ENCODE results near the gene COPS4.
"Not testable (repeated sequence)": the region's sequence is repeated elsewhere in the genome, so short reads cannot be mapped to it uniquely, and the experiment has no call there.

The COPS4 gene

DNA sequence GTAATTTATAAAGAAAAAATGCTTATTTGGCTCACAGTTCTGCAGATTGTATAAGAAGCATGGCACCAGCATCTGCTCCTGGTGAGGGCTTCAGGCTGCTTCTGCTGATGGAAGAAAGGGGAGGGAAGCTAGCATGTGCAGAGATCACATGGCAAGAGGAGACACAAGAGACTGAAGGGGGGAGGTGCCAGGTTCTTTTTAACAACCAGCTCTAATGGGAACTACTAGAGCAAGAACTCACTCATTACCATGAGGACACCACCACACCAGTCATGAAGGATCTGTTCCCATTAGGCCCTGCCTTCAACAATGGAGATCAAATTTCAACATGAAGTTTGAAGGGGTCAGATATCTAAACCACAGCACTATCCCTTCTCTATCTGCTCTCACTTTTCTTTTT, 9.4 kb upstream of the COPS4 start:
- Histone ChIP-seq H3K27me3 (ENCODE audit: control insufficient read depth in 1 of 2, insufficient read depth in 2 of 2, low read length in 2 of 2) (no peaks in the 10 kb centered on the region), H3K36me3 (ENCODE audit: insufficient read depth, low read length) (no peaks in the 10 kb centered on the region), H3K4me1 (ENCODE audit: insufficient read depth, low read length) (no peaks in the 10 kb centered on the region), H3K27ac (ENCODE audit: low read depth, low read length) (no peak overlapping the region), H3K9me3 (ENCODE audit: low read length) (no peaks in the 10 kb centered on the region), H3K9ac (ENCODE audit: low read length) (no peak overlapping the region), H3K4me3 (ENCODE audit: low read depth in 1 of 2, low read length in 2 of 2) (no peak overlapping the region)

DNA sequence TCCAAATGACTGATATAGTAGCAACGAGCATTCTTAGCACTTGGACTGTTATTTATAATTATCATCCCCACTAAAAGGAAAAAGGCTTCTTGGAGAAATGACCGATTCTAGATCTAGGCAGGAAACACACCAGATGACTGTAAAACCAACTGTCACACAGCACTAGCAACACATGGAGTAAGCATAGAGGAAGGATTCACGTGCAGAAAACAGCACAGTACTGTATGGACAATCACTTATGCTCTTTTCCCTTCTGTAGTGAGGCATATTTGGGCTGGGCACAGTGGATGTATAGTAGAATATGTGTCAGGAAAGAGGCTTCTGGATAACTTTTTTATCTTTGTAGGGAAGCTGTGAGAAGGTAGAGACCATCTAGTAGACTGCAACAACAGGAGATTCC, 6.0 kb upstream of the COPS4 start:
- no peak overlapping the region for H3K4me3 ChIP-seq (ENCODE audit: low read depth in 1 of 2, low read length in 2 of 2)
- H3K9me3 ChIP-seq (ENCODE audit: low read length): no peaks in the 10 kb centered on the region
- no peak overlapping the region for H3K27ac ChIP-seq (ENCODE audit: low read depth, low read length)
- H3K36me3 ChIP-seq (ENCODE audit: insufficient read depth, low read length): no peaks in the 10 kb centered on the region
- H3K27me3 ChIP-seq (ENCODE audit: control insufficient read depth in 1 of 2, insufficient read depth in 2 of 2, low read length in 2 of 2): no peaks in the 10 kb centered on the region
- H3K9ac ChIP-seq (ENCODE audit: low read length): no peak overlapping the region
- H3K4me1 ChIP-seq (ENCODE audit: insufficient read depth, low read length): no peaks in the 10 kb centered on the region

DNA sequence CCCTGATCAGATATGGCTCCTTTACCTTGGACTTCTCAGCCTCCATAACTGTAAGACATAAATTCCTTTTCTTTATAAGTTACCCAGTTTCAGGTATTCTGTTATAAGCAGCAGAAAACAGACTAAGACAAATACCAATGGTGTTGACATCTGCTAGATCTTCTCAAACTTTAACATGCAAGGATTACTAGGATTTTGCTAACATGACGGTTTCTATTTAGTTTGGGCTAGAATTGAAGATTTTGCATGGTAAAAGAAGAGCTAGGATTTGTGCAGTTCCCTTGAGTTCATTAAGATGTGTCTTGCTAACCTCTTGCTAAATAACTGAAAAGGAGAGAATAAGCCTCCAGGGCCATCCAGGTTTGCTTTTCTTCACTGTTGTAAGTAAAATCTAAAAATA, 5.3 kb upstream of the COPS4 start:
- H3K9ac ChIP-seq (ENCODE audit: low read length): no peak overlapping the region
- H3K27ac ChIP-seq (ENCODE audit: low read depth, low read length): no peak overlapping the region
- H3K4me1 ChIP-seq (ENCODE audit: insufficient read depth, low read length): no peaks in the 10 kb centered on the region
- H3K27me3 ChIP-seq (ENCODE audit: control insufficient read depth in 1 of 2, insufficient read depth in 2 of 2, low read length in 2 of 2): no peaks in the 10 kb centered on the region
- H3K4me3 ChIP-seq (ENCODE audit: low read depth in 1 of 2, low read length in 2 of 2): no peak overlapping the region
- H3K36me3 ChIP-seq (ENCODE audit: insufficient read depth, low read length): no peaks in the 10 kb centered on the region
- no peaks in the 10 kb centered on the region for H3K9me3 ChIP-seq (ENCODE audit: low read length)

DNA sequence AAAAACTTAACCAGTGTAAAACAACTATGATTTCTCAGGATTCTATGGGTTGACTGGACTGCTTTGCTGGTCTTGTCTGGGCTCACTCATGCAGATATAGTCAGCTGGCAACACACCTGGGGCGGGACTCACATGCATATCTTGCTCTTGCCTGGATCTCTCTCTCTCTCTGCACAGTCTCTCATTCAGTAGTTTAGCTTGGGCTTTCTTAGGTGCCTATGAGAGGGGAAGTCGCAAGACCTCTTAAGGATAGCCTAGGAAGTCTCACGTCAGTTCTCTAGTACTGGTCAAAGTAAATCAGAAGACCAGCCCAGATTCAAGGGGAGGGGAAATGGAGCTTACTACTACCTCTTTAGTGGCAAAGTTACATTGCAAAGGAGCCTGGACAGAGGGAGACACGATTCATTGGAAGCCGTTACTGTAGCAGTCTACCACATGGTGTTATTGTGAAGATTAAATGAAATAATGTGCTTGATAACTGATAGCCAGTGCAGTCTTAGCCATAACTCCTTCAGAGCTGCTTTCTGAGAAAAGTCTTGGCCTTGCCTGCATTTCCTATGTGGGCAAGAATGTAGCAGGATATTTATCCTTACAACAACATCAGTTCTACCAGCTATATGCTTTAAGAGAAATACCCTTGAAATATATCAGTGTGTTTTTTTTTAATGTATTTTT, 2.1 kb downstream of the COPS4 start:
- Histone ChIP-seq H3K4me3 (ENCODE audit: low read depth in 1 of 2, low read length in 2 of 2) (peak overlapping the region in 1 of 2 donors; percentile 39), H3K4me1 (ENCODE audit: insufficient read depth, low read length) (peaks cover 17% of the 10 kb centered on the region), H3K36me3 (ENCODE audit: insufficient read depth, low read length) (no peaks in the 10 kb centered on the region), H3K9ac (ENCODE audit: low read length) (peak overlapping the region; percentile 10), H3K27ac (ENCODE audit: low read depth, low read length) (peak overlapping the region; percentile 14), H3K9me3 (ENCODE audit: low read length) (no peaks in the 10 kb centered on the region), H3K27me3 (ENCODE audit: control insufficient read depth in 1 of 2, insufficient read depth in 2 of 2, low read length in 2 of 2) (no peaks in the 10 kb centered on the region)

DNA sequence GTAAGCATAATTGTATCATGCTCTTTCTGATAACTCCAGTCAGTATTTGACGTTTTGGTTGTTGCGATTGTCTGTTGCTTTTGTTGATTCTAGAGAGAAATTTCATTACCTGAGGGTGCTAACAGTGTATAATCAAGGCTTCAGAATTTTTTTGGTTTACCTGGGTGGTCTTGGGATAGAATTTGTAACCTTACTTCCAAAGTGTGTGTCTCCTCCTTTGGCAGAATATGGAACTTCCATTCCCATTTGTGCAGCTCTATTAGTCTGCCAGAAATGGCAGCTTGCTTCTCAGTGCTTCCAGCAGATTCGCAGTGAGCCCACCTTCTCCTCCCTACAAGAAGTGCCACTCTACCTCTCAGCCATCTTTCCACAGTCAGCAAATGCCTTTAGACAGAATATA, 5.3 kb downstream of the COPS4 start:
- Histone ChIP-seq H3K9ac (ENCODE audit: low read length) (no peak overlapping the region), H3K27me3 (ENCODE audit: control insufficient read depth in 1 of 2, insufficient read depth in 2 of 2, low read length in 2 of 2) (no peaks in the 10 kb centered on the region), H3K4me3 (ENCODE audit: low read depth in 1 of 2, low read length in 2 of 2) (no peak overlapping the region), H3K27ac (ENCODE audit: low read depth, low read length) (no peak overlapping the region), H3K4me1 (ENCODE audit: insufficient read depth, low read length) (peaks cover 17% of the 10 kb centered on the region), H3K36me3 (ENCODE audit: insufficient read depth, low read length) (no peaks in the 10 kb centered on the region), H3K9me3 (ENCODE audit: low read length) (no peaks in the 10 kb centered on the region)

- not testable (repeated sequence) for H3K9me3 ChIP-seq (ENCODE audit: low read length); H3K9ac ChIP-seq (ENCODE audit: low read length); H3K27me3 ChIP-seq (ENCODE audit: control insufficient read depth in 1 of 2, insufficient read depth in 2 of 2, low read length in 2 of 2); H3K36me3 ChIP-seq (ENCODE audit: insufficient read depth, low read length); H3K4me3 ChIP-seq (ENCODE audit: low read depth in 1 of 2, low read length in 2 of 2); H3K27ac ChIP-seq (ENCODE audit: low read depth, low read length); H3K4me1 ChIP-seq (ENCODE audit: insufficient read depth, low read length)
These were observed 8.2 kb downstream of the COPS4 start for GRCh38 chr4:83043157-83043556.

- H3K9me3 ChIP-seq (ENCODE audit: low read length): no peaks in the 10 kb centered on the region
- H3K27me3 ChIP-seq (ENCODE audit: control insufficient read depth in 1 of 2, insufficient read depth in 2 of 2, low read length in 2 of 2): no peaks in the 10 kb centered on the region
- no peaks in the 10 kb centered on the region for H3K4me1 ChIP-seq (ENCODE audit: insufficient read depth, low read length)
- no peak overlapping the region for H3K27ac ChIP-seq (ENCODE audit: low read depth, low read length)
- H3K4me3 ChIP-seq (ENCODE audit: low read depth in 1 of 2, low read length in 2 of 2): no peak overlapping the region
- H3K36me3 ChIP-seq (ENCODE audit: insufficient read depth, low read length): no peaks in the 10 kb centered on the region
- H3K9ac ChIP-seq (ENCODE audit: low read length): no peak overlapping the region
These were observed 8.9 kb downstream of the COPS4 start for GRCh38 chr4:83043801-83044407.

DNA sequence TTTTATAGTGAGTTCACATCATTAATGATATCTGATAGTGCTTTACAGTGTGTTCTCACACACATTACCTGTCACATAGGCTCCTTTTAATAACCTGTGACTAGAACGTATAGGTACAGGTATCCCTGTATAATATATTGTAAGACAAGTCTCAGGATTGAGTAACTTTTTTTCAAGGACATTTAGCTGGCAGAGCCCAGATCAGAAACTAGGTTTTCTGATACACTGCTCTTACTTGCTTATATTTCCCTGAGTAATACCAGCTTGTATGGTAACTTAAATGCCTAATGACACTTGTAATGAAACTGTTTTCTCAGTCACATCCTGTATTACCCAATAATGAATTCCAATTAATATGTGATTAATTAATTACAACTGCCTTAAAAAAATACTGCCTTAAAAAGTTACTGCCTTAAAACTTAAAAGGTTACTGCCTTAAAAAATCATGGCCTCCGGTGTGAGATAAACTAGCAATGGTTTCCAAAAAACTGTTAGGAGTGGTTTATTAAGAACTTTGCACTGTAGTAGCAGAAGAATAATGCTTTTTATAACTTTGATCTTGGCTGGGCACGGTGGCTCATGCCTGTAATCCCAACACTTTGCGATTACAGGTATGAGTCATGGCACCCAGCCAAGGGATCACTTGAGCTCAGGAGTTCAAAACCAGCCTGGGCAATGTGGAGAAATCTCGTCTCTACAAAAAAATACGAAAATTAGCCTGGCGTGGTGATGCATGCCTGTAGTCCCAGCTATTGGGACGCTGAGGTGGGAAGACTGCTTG, 11.9 kb downstream of the COPS4 start:
- Histone ChIP-seq H3K36me3 (ENCODE audit: insufficient read depth, low read length) (peaks cover 16% of the 10 kb centered on the region), H3K27me3 (ENCODE audit: control insufficient read depth in 1 of 2, insufficient read depth in 2 of 2, low read length in 2 of 2) (no peaks in the 10 kb centered on the region), H3K9me3 (ENCODE audit: low read length) (no peaks in the 10 kb centered on the region), H3K27ac (ENCODE audit: low read depth, low read length) (no peak overlapping the region), H3K4me1 (ENCODE audit: insufficient read depth, low read length) (no peaks in the 10 kb centered on the region), H3K4me3 (ENCODE audit: low read depth in 1 of 2, low read length in 2 of 2) (no peak overlapping the region), H3K9ac (ENCODE audit: low read length) (no peak overlapping the region)

DNA sequence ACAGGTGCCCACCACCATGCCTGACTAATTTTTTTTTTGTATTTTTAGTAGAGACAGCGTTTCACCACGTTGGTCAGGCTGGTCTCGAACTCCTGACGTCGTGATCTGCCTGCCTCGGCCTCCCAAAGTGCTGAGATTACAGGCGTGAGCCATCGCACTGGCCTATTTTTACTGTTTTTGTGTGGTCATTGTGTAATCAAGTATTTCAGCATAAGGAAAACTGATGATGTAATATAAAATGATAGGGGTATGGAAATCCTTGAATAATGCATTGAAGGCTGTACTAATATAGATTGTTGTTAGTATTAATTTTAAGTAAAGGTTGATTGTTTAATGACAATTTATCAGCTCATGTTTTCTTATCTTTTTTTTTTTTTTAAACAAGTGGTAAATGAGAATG, 13.8 kb downstream of the COPS4 start:
- not testable (repeated sequence) for H3K4me1 ChIP-seq (ENCODE audit: insufficient read depth, low read length); H3K4me3 ChIP-seq (ENCODE audit: low read depth in 1 of 2, low read length in 2 of 2); H3K27me3 ChIP-seq (ENCODE audit: control insufficient read depth in 1 of 2, insufficient read depth in 2 of 2, low read length in 2 of 2); H3K27ac ChIP-seq (ENCODE audit: low read depth, low read length); H3K9ac ChIP-seq (ENCODE audit: low read length); H3K9me3 ChIP-seq (ENCODE audit: low read length)
- peaks cover 32% of the 10 kb centered on the region for H3K36me3 ChIP-seq (ENCODE audit: insufficient read depth, low read length)

GRCh38 chr4:83054928-83055327, 19.9 kb downstream of the COPS4 start:
- no peaks in the 10 kb centered on the region for H3K27me3 ChIP-seq (ENCODE audit: control insufficient read depth in 1 of 2, insufficient read depth in 2 of 2, low read length in 2 of 2)
- no peak overlapping the region for H3K4me3 ChIP-seq (ENCODE audit: low read depth in 1 of 2, low read length in 2 of 2)
- no peak overlapping the region for H3K9ac ChIP-seq (ENCODE audit: low read length)
- H3K27ac ChIP-seq (ENCODE audit: low read depth, low read length): no peak overlapping the region
- no peaks in the 10 kb centered on the region for H3K4me1 ChIP-seq (ENCODE audit: insufficient read depth, low read length)
- no peaks in the 10 kb centered on the region for H3K9me3 ChIP-seq (ENCODE audit: low read length)
- H3K36me3 ChIP-seq (ENCODE audit: insufficient read depth, low read length): peaks cover 42% of the 10 kb centered on the region

DNA sequence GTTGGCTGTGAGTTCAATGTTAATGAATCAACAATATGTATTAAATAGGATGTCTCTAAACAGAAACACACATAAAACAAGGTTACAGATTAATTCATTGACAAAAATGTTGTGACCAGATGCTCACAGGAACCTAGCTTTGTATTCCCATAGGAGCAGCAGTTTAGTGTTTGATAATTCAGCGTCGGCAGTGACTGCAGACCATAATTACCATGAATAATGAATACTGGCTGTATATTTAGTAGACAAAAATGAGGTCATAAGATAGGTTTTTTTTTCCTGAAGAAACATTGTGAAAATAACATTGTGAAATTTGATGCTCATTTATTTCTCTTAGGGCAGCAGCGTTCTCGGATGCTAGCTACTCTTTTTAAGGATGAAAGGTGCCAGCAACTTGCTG, 27.8 kb downstream of the COPS4 start:
- H3K27ac ChIP-seq (ENCODE audit: low read depth, low read length): no peak overlapping the region
- no peaks in the 10 kb centered on the region for H3K27me3 ChIP-seq (ENCODE audit: control insufficient read depth in 1 of 2, insufficient read depth in 2 of 2, low read length in 2 of 2)
- no peaks in the 10 kb centered on the region for H3K4me1 ChIP-seq (ENCODE audit: insufficient read depth, low read length)
- H3K36me3 ChIP-seq (ENCODE audit: insufficient read depth, low read length): peaks cover 36% of the 10 kb centered on the region
- H3K4me3 ChIP-seq (ENCODE audit: low read depth in 1 of 2, low read length in 2 of 2): no peak overlapping the region
- H3K9ac ChIP-seq (ENCODE audit: low read length): no peak overlapping the region
- no peaks in the 10 kb centered on the region for H3K9me3 ChIP-seq (ENCODE audit: low read length)

All from muscle layer of colon (tissue), 2 donors.